ENCODE results near the gene SLC7A5.

GRCh38 chr16:87829622-87829980, 39.7 kb downstream of the SLC7A5 start:
- no peak for TF ChIP-seq CTCF (IDR thresholded peaks at IDR 0.05; ENCODE audit: low read length)
- TF ChIP-seq EZH2 (IDR thresholded peaks at IDR 0.05; ENCODE audit: borderline replicate concordance, low read length): no peak
